Measurements from ENCODE around the gene SCAMP1.
"Not testable (repeated sequence)": the region's sequence is repeated elsewhere in the genome, so short reads cannot be mapped to it uniquely, and the experiment has no call there.

Gene SCAMP1

GRCh38 chr5:78416677-78417425, 56.4 kb downstream of the SCAMP1 start:
- H3K9ac ChIP-seq: no peak overlapping the region
- H3K4me3 ChIP-seq: no peak overlapping the region
- no peak overlapping the region for H3K4me2 ChIP-seq
- H3K9me3 ChIP-seq: no peaks in the 10 kb centered on the region
- H3K27me3 ChIP-seq: no peaks in the 10 kb centered on the region
- H4K20me1 ChIP-seq: peaks cover 7% of the 10 kb centered on the region; the same call in 1 of the 2 replicates
- no peak overlapping the region for H3K27ac ChIP-seq
- H3K4me1 ChIP-seq: no peaks in the 10 kb centered on the region
- no peak for TF ChIP-seq Cebpa-rat (IDR thresholded peaks at IDR 0.05)
- peaks cover 39% of the 10 kb centered on the region for H3K36me3 ChIP-seq

- no peak overlapping the region for H3K4me2 ChIP-seq
- H3K27me3 ChIP-seq: no peaks in the 10 kb centered on the region
- H3K9ac ChIP-seq: no peak overlapping the region
- H3K4me1 ChIP-seq: no peaks in the 10 kb centered on the region
- H3K9me3 ChIP-seq: no peaks in the 10 kb centered on the region
- TF ChIP-seq Cebpa-rat (IDR thresholded peaks at IDR 0.05): no peak
- peaks cover 49% of the 10 kb centered on the region for H3K36me3 ChIP-seq
- H3K27ac ChIP-seq: no peak overlapping the region
- H3K4me3 ChIP-seq: no peak overlapping the region
- H4K20me1 ChIP-seq: no peaks in the 10 kb centered on the region
Measured at GRCh38 chr5:78419396-78419795, 59.0 kb downstream of the SCAMP1 start.

GRCh38 chr5:78420548-78420947, 60.1 kb downstream of the SCAMP1 start:
- H3K27me3 ChIP-seq: no peaks in the 10 kb centered on the region
- no peak overlapping the region for H3K27ac ChIP-seq
- H3K9ac ChIP-seq: no peak overlapping the region
- no peaks in the 10 kb centered on the region for H4K20me1 ChIP-seq
- no peak for TF ChIP-seq Cebpa-rat (IDR thresholded peaks at IDR 0.05)
- peaks cover 45% of the 10 kb centered on the region for H3K36me3 ChIP-seq
- no peak overlapping the region for H3K4me3 ChIP-seq
- no peaks in the 10 kb centered on the region for H3K9me3 ChIP-seq
- H3K4me2 ChIP-seq: no peak overlapping the region
- H3K4me1 ChIP-seq: no peaks in the 10 kb centered on the region

- H3K4me2 ChIP-seq: no peak overlapping the region
- no peak for TF ChIP-seq Cebpa-rat (IDR thresholded peaks at IDR 0.05)
- no peak overlapping the region for H3K27ac ChIP-seq
- H3K4me1 ChIP-seq: no peaks in the 10 kb centered on the region
- H3K27me3 ChIP-seq: no peaks in the 10 kb centered on the region
- H3K9ac ChIP-seq: no peak overlapping the region
- peaks cover 45% of the 10 kb centered on the region for H3K36me3 ChIP-seq
- H3K9me3 ChIP-seq: peaks cover 7% of the 10 kb centered on the region; the same call in 1 of the 2 replicates
- no peak overlapping the region for H3K4me3 ChIP-seq
- H4K20me1 ChIP-seq: no peaks in the 10 kb centered on the region
Measured at GRCh38 chr5:78424665-78425064, 64.2 kb downstream of the SCAMP1 start.

GRCh38 chr5:78429332-78429980, 69.0 kb downstream of the SCAMP1 start:
- Histone ChIP-seq H4K20me1 (no peaks in the 10 kb centered on the region), H3K27me3 (no peaks in the 10 kb centered on the region), H3K4me2 (no peak overlapping the region), H3K9me3 (peaks cover 12% of the 10 kb centered on the region; the same call in 1 of the 2 replicates), H3K4me3 (no peak overlapping the region), H3K36me3 (peaks cover 34% of the 10 kb centered on the region), H3K4me1 (no peaks in the 10 kb centered on the region), H3K27ac (no peak overlapping the region), H3K9ac (no peak overlapping the region)
- TF ChIP-seq Cebpa-rat (IDR thresholded peaks at IDR 0.05): no peak

GRCh38 chr5:78430866-78431265, 70.4 kb downstream of the SCAMP1 start:
- no peaks in the 10 kb centered on the region for H3K4me1 ChIP-seq
- peaks cover 10% of the 10 kb centered on the region; the same call in 1 of the 2 replicates for H3K9me3 ChIP-seq
- peaks cover 33% of the 10 kb centered on the region for H3K36me3 ChIP-seq
- TF ChIP-seq Cebpa-rat (IDR thresholded peaks at IDR 0.05): no peak
- no peak overlapping the region for H3K4me3 ChIP-seq
- H3K9ac ChIP-seq: no peak overlapping the region
- H4K20me1 ChIP-seq: no peaks in the 10 kb centered on the region
- no peak overlapping the region for H3K27ac ChIP-seq
- H3K27me3 ChIP-seq: no peaks in the 10 kb centered on the region
- H3K4me2 ChIP-seq: no peak overlapping the region

GRCh38 chr5:78433972-78434371, 73.6 kb downstream of the SCAMP1 start:
- no peak overlapping the region for H3K4me3 ChIP-seq
- H3K4me1 ChIP-seq: no peaks in the 10 kb centered on the region
- no peak overlapping the region for H3K27ac ChIP-seq
- no peaks in the 10 kb centered on the region for H4K20me1 ChIP-seq
- H3K36me3 ChIP-seq: peaks cover 20% of the 10 kb centered on the region
- peaks cover 9% of the 10 kb centered on the region; the same call in 1 of the 2 replicates for H3K9me3 ChIP-seq
- H3K9ac ChIP-seq: no peak overlapping the region
- no peak for TF ChIP-seq Cebpa-rat (IDR thresholded peaks at IDR 0.05)
- H3K4me2 ChIP-seq: no peak overlapping the region
- no peaks in the 10 kb centered on the region for H3K27me3 ChIP-seq

GRCh38 chr5:78447775-78448424, 87.5 kb downstream of the SCAMP1 start:
- Histone ChIP-seq H3K4me2 (no peak overlapping the region), H3K9ac (no peak overlapping the region), H3K36me3 (peaks cover 33% of the 10 kb centered on the region), H3K9me3 (peaks cover 14% of the 10 kb centered on the region; the same call in 1 of the 2 replicates), H4K20me1 (no peaks in the 10 kb centered on the region), H3K27me3 (no peaks in the 10 kb centered on the region), H3K27ac (no peak overlapping the region), H3K4me3 (no peak overlapping the region), H3K4me1 (no peaks in the 10 kb centered on the region)
- no peak for TF ChIP-seq Cebpa-rat (IDR thresholded peaks at IDR 0.05)

- no peaks in the 10 kb centered on the region for H3K27me3 ChIP-seq
- H3K4me3 ChIP-seq: no peak overlapping the region
- no peak overlapping the region for H3K27ac ChIP-seq
- H4K20me1 ChIP-seq: no peaks in the 10 kb centered on the region
- H3K36me3 ChIP-seq: peaks cover 27% of the 10 kb centered on the region
- no peak overlapping the region for H3K9ac ChIP-seq
- H3K9me3 ChIP-seq: peaks cover 9% of the 10 kb centered on the region; the same call in 1 of the 2 replicates
- H3K4me2 ChIP-seq: no peak overlapping the region
- no peak for TF ChIP-seq Cebpa-rat (IDR thresholded peaks at IDR 0.05)
- no peaks in the 10 kb centered on the region for H3K4me1 ChIP-seq
Measured at GRCh38 chr5:78449103-78449502, 88.7 kb downstream of the SCAMP1 start.

- H3K4me1 ChIP-seq, H3K9me3 ChIP-seq, H4K20me1 ChIP-seq, H3K4me3 ChIP-seq, H3K27ac ChIP-seq, H3K9ac ChIP-seq, H3K4me2 ChIP-seq, H3K27me3 ChIP-seq: not testable (repeated sequence)
- H3K36me3 ChIP-seq: peaks cover 30% of the 10 kb centered on the region
Measured at GRCh38 chr5:78457507-78457906, 97.1 kb downstream of the SCAMP1 start.
